GM12878 (cell line): ENCODE data around the gene KRTAP10-1. TPM values are rescaled to one million over a fixed set of nuclear protein-coding genes. Genes with fewer than 3 reads are reported as not detected.

ENCODE experiments used
- ATAC-seq: fragments of 200-7000 bp; cut with Tn5 transposase; 3 replicates; pipeline ENCODE4 v1.9.1; 2020; ENCODE audit warnings: mild to moderate bottlenecking, moderate library complexity
- BruUV-seq: library from RNA; stranded (reverse); fragments of 400-500 nt; replicated peaks from 2 replicates; lab custom pipeline; 2021; lab: Mats Ljungman, UMichigan
- CTCF ChIA-PET: fragments of 300-600 bp; sonication (Branson Sonifier 250); formaldehyde crosslinking; extraction: SDS; loops from one replicate; lab custom pipeline; 2021; ENCODE audit warnings: inconsistent platforms; lab: Yijun Ruan, JAX
- POLR2A ChIA-PET: fragments of 350-600 bp; formaldehyde crosslinking; extraction: SDS; loops from one replicate; lab custom pipeline; 2021; ENCODE audit warnings: inconsistent platforms; lab: Charles Lee
- RAD21 ChIA-PET: fragments of 300-600 bp; sonication (Branson Sonifier 250); formaldehyde crosslinking; loops from one replicate; lab custom pipeline; 2023; ENCODE audit warnings: antibody characterized with exemption; ENCODE audit not compliant: unreplicated experiment; lab: Charles Lee
- SMC1A ChIA-PET: fragments of 300-600 bp; sonication (Branson Sonifier 250); formaldehyde crosslinking; loops from one replicate; lab custom pipeline; 2023; ENCODE audit not compliant: unreplicated experiment, uncharacterized antibody; lab: Charles Lee
- DNase-seq: peaks from one replicate; pipeline ENCODE4 v3.0.0-alpha.2; 2011; ENCODE audit warnings: low read depth, low spot score
- FAIRE-seq: peaks from 3 replicates; lab custom pipeline; 2011; peaks lifted over from hg19 to GRCh38; lab: Jason Lieb, UNC
- H2AFZ ChIP-seq: 2 replicates; pipeline ENCODE4 v1.6.0; 2011; ENCODE audit warnings: low read depth, low read length, control low read depth; ENCODE audit not compliant: control insufficient read depth
- H3K27ac ChIP-seq: 2 replicates; pipeline ENCODE4 v1.5.1; 2011; ENCODE audit warnings: control low read depth; ENCODE audit not compliant: control insufficient read depth, insufficient read depth
- H3K27me3 ChIP-seq, 2 experiments: replicated peaks in 1 of 2; 2 replicates each; pipeline versions ENCODE4 v1.6.0 to v1.6.1; 2011; ENCODE audit warnings: low read length in 1 of 2; ENCODE audit not compliant: control insufficient read depth in 2 of 2, insufficient read depth in 2 of 2
- H3K36me3 ChIP-seq, 2 experiments: 2 replicates each; pipeline ENCODE4 v1.5.1; 2011; ENCODE audit warnings: low read length in 1 of 2; ENCODE audit not compliant: control insufficient read depth in 2 of 2, insufficient read depth in 2 of 2
- H3K4me1 ChIP-seq: 2 replicates; pipeline ENCODE4 v1.6.1; 2011; ENCODE audit warnings: mild to moderate bottlenecking, low read length, moderate library complexity, mixed read lengths; ENCODE audit not compliant: control insufficient read depth, insufficient read depth
- H3K4me2 ChIP-seq: 2 replicates; pipeline ENCODE4 v1.6.0; 2011; ENCODE audit warnings: control low read depth; ENCODE audit not compliant: control insufficient read depth, insufficient read depth
- H3K4me3 ChIP-seq: fragments of 200-600 bp; sonication (generic); 2 replicates; pipeline ENCODE4 v1.5.1; 2016
- H3K79me2 ChIP-seq: 2 replicates; pipeline ENCODE4 v1.6.0; 2011; ENCODE audit warnings: low read length; ENCODE audit not compliant: control insufficient read depth, insufficient read depth
- H3K9ac ChIP-seq: 2 replicates; pipeline ENCODE4 v1.8.0; 2011; ENCODE audit warnings: low read length, control low read depth, mixed read lengths; ENCODE audit not compliant: control insufficient read depth, insufficient read depth
- H3K9me3 ChIP-seq: replicated peaks from 3 replicates; pipeline ENCODE4 v1.5.1; 2011; ENCODE audit warnings: mild to moderate bottlenecking, low read length; ENCODE audit not compliant: control insufficient read depth, insufficient read depth
- H4K20me1 ChIP-seq: 2 replicates; pipeline ENCODE4 v1.6.0; 2011; ENCODE audit not compliant: control insufficient read depth, insufficient read depth
- CREM ChIP-seq: IDR thresholded peaks from 2 replicates; pipeline ENCODE4 v1.6.1; 2014; ENCODE audit warnings: antibody characterized with exemption, low read depth
- E2F8 ChIP-seq: fragments of 450-650 bp; IDR thresholded peaks from 2 replicates; pipeline ENCODE4 v1.6.1; 2018; ENCODE audit warnings: mild to moderate bottlenecking, low read depth, moderate library complexity; ENCODE audit not compliant: partially characterized antibody
- ETV6 ChIP-seq, 2 experiments: fragments of 450-650 bp in 1 of 2; IDR thresholded peaks in 1 of 2; conservative IDR thresholded peaks in 1 of 2; 2 replicates each; pipeline ENCODE4 v1.6.1; 2014; ENCODE audit warnings: antibody characterized with exemption in 1 of 2, borderline replicate concordance in 1 of 2, low read depth in 1 of 2, mild to moderate bottlenecking in 1 of 2, moderate library complexity in 1 of 2
- GATAD2B ChIP-seq: fragments of 450-650 bp; conservative IDR thresholded peaks from 2 replicates; pipeline ENCODE4 v1.6.1; 2017; ENCODE audit warnings: low read depth, mild to moderate bottlenecking, moderate library complexity
- HDAC2 ChIP-seq: fragments of 200-600 bp; sonication (generic); IDR thresholded peaks from 2 replicates; pipeline ENCODE4 v1.6.1; 2017
- IRF4 ChIP-seq: IDR thresholded peaks from 2 replicates; pipeline ENCODE4 v1.6.1; 2011; ENCODE audit warnings: low read depth, low read length
- JUND ChIP-seq: IDR thresholded peaks from 2 replicates; pipeline ENCODE4 v1.6.1; 2012; ENCODE audit warnings: low read depth, mild to moderate bottlenecking, low read length, improper control_type of control experiment, moderate library complexity
- KDM1A ChIP-seq: fragments of 200-600 bp; sonication (generic); IDR thresholded peaks from 2 replicates; pipeline ENCODE4 v1.6.1; 2016; ENCODE audit warnings: borderline replicate concordance
- PRDM15 ChIP-seq: fragments of 450-650 bp; formaldehyde crosslinking; IDR thresholded peaks from 2 replicates; pipeline ENCODE4 v1.4.0; 2020; ENCODE audit warnings: mild to moderate bottlenecking, moderate library complexity
- SKIL ChIP-seq: fragments of 450-650 bp; IDR thresholded peaks from 2 replicates; pipeline ENCODE4 v1.6.1; 2017; ENCODE audit warnings: mild to moderate bottlenecking, low read depth, inconsistent platforms; ENCODE audit not compliant: poor library complexity, severe bottlenecking
- ZBED1 ChIP-seq: IDR thresholded peaks from 2 replicates; pipeline ENCODE4 v1.6.1; 2016; ENCODE audit warnings: borderline replicate concordance
- WGBS: methylation state at CpG from one replicate; pipeline ENCODE4 v1.1.6; 2016; ENCODE audit warnings: low lambda C conversion rate; ENCODE audit not compliant: insufficient replicate concordance, insufficient coverage; ENCODE audit errors: missing lambda C conversion rate; 5-methylcytosine and 5-hydroxymethylcytosine counted together
- in situ Hi-C: fragments of 300-500 bp; cut with MboI; formaldehyde crosslinking; loops from 9 replicates; pipeline ENCODE4 v1.14.3; 2018; ENCODE audit warnings: mixed read lengths
- intact Hi-C: fragments of 100-400 bp; cut with micrococcal nuclease; formaldehyde crosslinking; loops from one replicate; pipeline ENCODE4 v1.14.2; 2022; ENCODE audit not compliant: unreplicated experiment
- polyA plus RNA-seq, 11 experiments: library from polyadenylated mRNA; depleted of rRNA in 4 of 11; unstranded in 6 of 11; stranded (reverse) in 5 of 11; fragments of >200 nt; fragmentation: Nextera tagmentation in 4 of 11; fragmentation: Illumina TruSeq in 1 of 11; extraction: Ambion mirVana in 4 of 11; extraction: Trizol in 1 of 11; gene quantifications; 1 replicate in 1 of 11; 2 replicates in 10 of 11; pipeline versions ENCODE4 v1.2.1 to v1.2.3, GENCODE V29; 2011 to 2016; ENCODE audit warnings: inconsistent platforms in 2 of 11, missing spikeins in 2 of 11, low read depth in 1 of 11
- total RNA-seq, 4 experiments: library from RNA; depleted of rRNA in 3 of 4; stranded (reverse); fragments of >200 nt in 3 of 4; fragmentation: Illumina TruSeq in 1 of 4; extraction: Trizol in 1 of 4; gene quantifications; 2 replicates each; pipeline versions ENCODE4 v1.2.1 to v1.2.3, GENCODE V29; 2013 to 2021

The KRTAP10-1 gene
- total and polyA plus RNA-seq, 10 of the 15 experiments (the other 5 are each of a cell fraction or from before 2014, with no cell fraction given), result not detected

GRCh38 chr21:44502171-44502958 lies 37.6 kb downstream of the KRTAP10-1 start:
- in situ Hi-C loops, result no loop called here
- 59% methylated on average over 26 of the region's 27 CpGs for WGBS
- POLR2A ChIA-PET, result no interaction called here

More at GRCh38 chr21:44502171-44502958, 37.6 kb downstream of the KRTAP10-1 start:
- Histone ChIP-seq H3K36me3 (no peaks in the 10 kb centered on the region), H3K27me3 (no peaks in the 10 kb centered on the region; a peak in 1 of 4 replicates), H3K27ac (no peak overlapping the region), H3K9me3 (no peaks in the 10 kb centered on the region), H3K4me2 (no peak overlapping the region), H3K4me1 (no peaks in the 10 kb centered on the region), H3K9ac (no peak overlapping the region), H3K4me3 (no peak overlapping the region), H3K79me2 (no peaks in the 10 kb centered on the region), H2AFZ (no peak overlapping the region), H4K20me1 (no peaks in the 10 kb centered on the region)
- no peak for DNase-seq
- no TSS peak for BruUV-seq
- SMC1A ChIA-PET, result interaction anchor here (1.1 kb wide), 1 partner anchor 291 kb away, joined by 3 read pairs; no protein-coding TSS in a partner anchor
- RAD21 ChIA-PET, result no interaction called here
- intact Hi-C loops, result no loop called here
- CTCF ChIA-PET, result interaction anchor here (0.9 to 2.3 kb wide), 4 partner anchors 8 to 291 kb away, joined by 3 to 12 read pairs (median 4); no protein-coding TSS in a partner anchor
- TF ChIP-seq ETV6 (conservative IDR thresholded peaks at IDR 0.05 in 1 of 2, IDR thresholded peaks at IDR 0.05 in 1 of 2; ENCODE audit: borderline replicate concordance in 1 of 2, low read depth in 1 of 2) (no peak), KDM1A (no peak), SKIL (no peak), IRF4 (no peak), JUND (no peak), PRDM15 (CRISPR knock-in tag) (no peak), E2F8 (no peak), GATAD2B (no peak), CREM (no peak), HDAC2 (no peak), ZBED1 (no peak)
- FAIRE-seq, result no peak
- ATAC-seq, result no peak
